ENCODE measurements around the gene ASB2. TPM values are rescaled to one million over a fixed set of nuclear protein-coding genes. Genes with fewer than 3 reads are reported as not detected.

Gene ASB2
- polyA plus RNA-seq, 1 donor (not counting 4 experiments of a cell fraction or from before 2014, with no cell fraction given), result 0.56 TPM

DNA sequence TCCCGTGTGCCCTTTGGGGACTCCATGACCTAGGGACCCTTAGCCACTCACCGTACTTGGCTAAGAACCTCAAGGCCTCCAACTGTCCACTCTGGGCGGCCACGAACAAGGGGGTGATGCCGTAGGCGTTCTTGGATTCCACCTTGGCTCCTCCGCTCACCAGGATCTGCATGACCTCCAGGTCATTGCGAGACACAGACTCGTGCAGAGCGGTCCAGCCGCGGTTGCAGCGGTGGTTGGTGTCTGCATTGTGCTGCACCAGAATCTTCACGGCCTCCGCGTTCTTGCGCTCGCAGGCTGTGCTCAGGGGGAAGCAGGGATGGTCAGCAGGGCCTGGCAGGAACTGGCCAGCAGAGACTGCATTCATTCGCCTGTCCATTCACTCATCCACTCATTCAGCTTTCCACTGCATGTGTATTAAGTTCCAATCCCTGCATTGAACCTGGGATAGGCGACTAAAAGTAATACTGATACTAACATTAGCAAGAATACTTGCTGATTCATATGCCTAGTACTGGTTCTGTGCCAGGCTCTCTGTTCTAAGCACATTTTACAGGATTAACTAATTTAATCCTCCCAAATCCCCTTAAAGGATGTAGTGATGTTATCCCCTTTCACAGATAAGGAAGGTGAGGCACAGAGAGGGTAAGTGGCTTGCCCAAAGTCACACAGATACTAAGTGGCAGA, 25.3 kb downstream of the ASB2 start:
- no peak overlapping the region for H3K9ac ChIP-seq (ENCODE audit: control insufficient read depth, extremely low read depth, insufficient read depth, low read length)
- H3K9me1 ChIP-seq (ENCODE audit: control insufficient read depth, extremely low read depth, insufficient read depth, low read length), result no peaks in the 10 kb centered on the region
- H3K36me3 ChIP-seq (ENCODE audit: control insufficient read depth in 2 of 2, extremely low read depth in 1 of 2, insufficient read depth in 2 of 2, low read length in 2 of 2), result no peaks in the 10 kb centered on the region
- DNase-seq (ENCODE audit: low read depth, low spot score), result no peak
- no peaks in the 10 kb centered on the region for H3K79me2 ChIP-seq (ENCODE audit: control insufficient read depth, insufficient read depth, low read length)
- H3K4me1 ChIP-seq (ENCODE audit: control insufficient read depth, extremely low read depth, insufficient read depth, low read length), result peaks cover 10% of the 10 kb centered on the region
- no peaks in the 10 kb centered on the region for H4K20me1 ChIP-seq (ENCODE audit: control insufficient read depth, extremely low read depth, insufficient read depth, low read length)
- dilution Hi-C loops (cut with MboI; ENCODE audit: extremely low pct_ligation_motif_present, low sequenced_read_pairs), result no loop called here
- no peak overlapping the region for H3K4me3 ChIP-seq (ENCODE audit: control insufficient read depth in 2 of 3, extremely low read depth in 1 of 3, insufficient read depth in 2 of 3, low read depth in 1 of 3, low read length in 3 of 3)
- H3K9me3 ChIP-seq (ENCODE audit: control insufficient read depth, low read depth, low read length), result no peaks in the 10 kb centered on the region
- no peak for FAIRE-seq
- H3K27me3 ChIP-seq (ENCODE audit: control insufficient read depth, extremely low read depth, insufficient read depth, low read length), result no peaks in the 10 kb centered on the region
- H3K4me2 ChIP-seq (ENCODE audit: control insufficient read depth, extremely low read depth, insufficient read depth, low read depth, low read length), result no peak overlapping the region
- TF ChIP-seq CTCF (optimal IDR thresholded peaks at IDR 0.05 in 1 of 3, IDR thresholded peaks at IDR 0.05 in 1 of 3, conservative IDR thresholded peaks at IDR 0.05 in 1 of 3; ENCODE audit: extremely low read depth in 1 of 3, insufficient read depth in 2 of 3, low read length in 3 of 3) (no peak), EZH2 (IDR thresholded peaks at IDR 0.05; ENCODE audit: low read length) (no peak)
- H3K27ac ChIP-seq (ENCODE audit: control insufficient read depth, insufficient read depth, low read length), result no peak overlapping the region
- no peak overlapping the region for H2AFZ ChIP-seq (ENCODE audit: control insufficient read depth, low read length)

- no peak for FAIRE-seq
- Histone ChIP-seq H3K4me2 (ENCODE audit: control insufficient read depth, extremely low read depth, insufficient read depth, low read depth, low read length) (no peak overlapping the region), H3K4me1 (ENCODE audit: control insufficient read depth, extremely low read depth, insufficient read depth, low read length) (peaks cover 12% of the 10 kb centered on the region)
Measured at GRCh38 chr14:93949511-93950075, 26.8 kb downstream of the ASB2 start.

More at GRCh38 chr14:93949511-93950075, 26.8 kb downstream of the ASB2 start:
- dilution Hi-C loops (cut with MboI; ENCODE audit: extremely low pct_ligation_motif_present, low sequenced_read_pairs), result no loop called here
- Histone ChIP-seq H2AFZ (ENCODE audit: control insufficient read depth, low read length) (no peak overlapping the region), H3K27ac (ENCODE audit: control insufficient read depth, insufficient read depth, low read length) (no peak overlapping the region), H3K4me3 (ENCODE audit: control insufficient read depth in 2 of 3, extremely low read depth in 1 of 3, insufficient read depth in 2 of 3, low read depth in 1 of 3, low read length in 3 of 3) (no peak overlapping the region), H3K9me3 (ENCODE audit: control insufficient read depth, low read depth, low read length) (no peaks in the 10 kb centered on the region), H3K9ac (ENCODE audit: control insufficient read depth, extremely low read depth, insufficient read depth, low read length) (no peak overlapping the region), H3K79me2 (ENCODE audit: control insufficient read depth, insufficient read depth, low read length) (no peaks in the 10 kb centered on the region), H4K20me1 (ENCODE audit: control insufficient read depth, extremely low read depth, insufficient read depth, low read length) (no peaks in the 10 kb centered on the region), H3K27me3 (ENCODE audit: control insufficient read depth, extremely low read depth, insufficient read depth, low read length) (no peaks in the 10 kb centered on the region), H3K36me3 (ENCODE audit: control insufficient read depth in 2 of 2, extremely low read depth in 1 of 2, insufficient read depth in 2 of 2, low read length in 2 of 2) (no peaks in the 10 kb centered on the region), H3K9me1 (ENCODE audit: control insufficient read depth, extremely low read depth, insufficient read depth, low read length) (no peaks in the 10 kb centered on the region)
- no peak for DNase-seq (ENCODE audit: low read depth, low spot score)
- TF ChIP-seq EZH2 (IDR thresholded peaks at IDR 0.05; ENCODE audit: low read length), result no peak
- no peak for TF ChIP-seq CTCF (optimal IDR thresholded peaks at IDR 0.05 in 1 of 3, IDR thresholded peaks at IDR 0.05 in 1 of 3, conservative IDR thresholded peaks at IDR 0.05 in 1 of 3; ENCODE audit: extremely low read depth in 1 of 3, insufficient read depth in 2 of 3, low read length in 3 of 3)

All from keratinocyte (primary cell).